IMR-90 (cell line): ENCODE results near the gene ADTRP.

ENCODE experiments used
- BHLHE40 ChIP-seq: fragments of 150-350 bp; IDR thresholded peaks from 2 replicates; pipeline ENCODE4 v1.6.1; 2016; ENCODE audit warnings: mild to moderate bottlenecking, low read depth, low read length
- CEBPB ChIP-seq: IDR thresholded peaks from 2 replicates; pipeline ENCODE4 v1.6.1; 2012; ENCODE audit warnings: low read depth, low read length, improper control_type of control experiment
- CHD1 ChIP-seq: IDR thresholded peaks from 2 replicates; pipeline ENCODE4 v1.6.1; 2012; ENCODE audit warnings: low read depth, low read length, improper control_type of control experiment
- FOS ChIP-seq: fragments of 150-350 bp; IDR thresholded peaks from 2 replicates; pipeline ENCODE4 v1.6.1; 2016; ENCODE audit warnings: low read depth, low read length
- MAFK ChIP-seq: IDR thresholded peaks from 2 replicates; pipeline ENCODE4 v1.6.1; 2012; ENCODE audit warnings: low read depth, low read length, improper control_type of control experiment
- MAZ ChIP-seq: IDR thresholded peaks from 2 replicates; pipeline ENCODE4 v1.6.1; 2012; ENCODE audit warnings: low read depth, mild to moderate bottlenecking, low read length, improper control_type of control experiment, moderate library complexity, borderline replicate concordance
- MXI1 ChIP-seq: IDR thresholded peaks from 2 replicates; pipeline ENCODE4 v1.6.1; 2012; ENCODE audit warnings: low read depth, mild to moderate bottlenecking, low read length, moderate library complexity, borderline replicate concordance
- POLR2A ChIP-seq: IDR thresholded peaks from 2 replicates; pipeline ENCODE4 v1.6.1; 2012; ENCODE audit warnings: mild to moderate bottlenecking, low read depth, low read length
- RAD21 ChIP-seq: IDR thresholded peaks from 2 replicates; pipeline ENCODE4 v1.6.1; 2012; ENCODE audit warnings: low read length, improper control_type of control experiment
- RCOR1 ChIP-seq: IDR thresholded peaks from 2 replicates; pipeline ENCODE4 v1.6.1; 2012; ENCODE audit warnings: mild to moderate bottlenecking, low read length, improper control_type of control experiment; ENCODE audit not compliant: insufficient replicate concordance
- SMC3 ChIP-seq: fragments of 150-350 bp; IDR thresholded peaks from 2 replicates; pipeline ENCODE4 v1.6.1; 2016; ENCODE audit warnings: low read depth, mild to moderate bottlenecking, antibody characterized with exemption, low read length, moderate library complexity
- TF ChIP-seq, protein P1 (sequence below): conservative IDR thresholded peaks from 2 replicates; pipeline ENCODE4 v1.5.1; 2012; ENCODE audit warnings: mild to moderate bottlenecking, low read depth, low read length, improper control_type of control experiment
- TF ChIP-seq, protein P2 (sequence below): fragments of 150-350 bp; IDR thresholded peaks from 2 replicates; pipeline ENCODE4 v1.6.1; 2017; ENCODE audit warnings: mild to moderate bottlenecking, antibody characterized with exemption, low read length, low read depth

GRCh38 chr6:11824986-11825385 is 46.4 kb upstream of the ADTRP start:
- TF ChIP-seq, protein P1, sequence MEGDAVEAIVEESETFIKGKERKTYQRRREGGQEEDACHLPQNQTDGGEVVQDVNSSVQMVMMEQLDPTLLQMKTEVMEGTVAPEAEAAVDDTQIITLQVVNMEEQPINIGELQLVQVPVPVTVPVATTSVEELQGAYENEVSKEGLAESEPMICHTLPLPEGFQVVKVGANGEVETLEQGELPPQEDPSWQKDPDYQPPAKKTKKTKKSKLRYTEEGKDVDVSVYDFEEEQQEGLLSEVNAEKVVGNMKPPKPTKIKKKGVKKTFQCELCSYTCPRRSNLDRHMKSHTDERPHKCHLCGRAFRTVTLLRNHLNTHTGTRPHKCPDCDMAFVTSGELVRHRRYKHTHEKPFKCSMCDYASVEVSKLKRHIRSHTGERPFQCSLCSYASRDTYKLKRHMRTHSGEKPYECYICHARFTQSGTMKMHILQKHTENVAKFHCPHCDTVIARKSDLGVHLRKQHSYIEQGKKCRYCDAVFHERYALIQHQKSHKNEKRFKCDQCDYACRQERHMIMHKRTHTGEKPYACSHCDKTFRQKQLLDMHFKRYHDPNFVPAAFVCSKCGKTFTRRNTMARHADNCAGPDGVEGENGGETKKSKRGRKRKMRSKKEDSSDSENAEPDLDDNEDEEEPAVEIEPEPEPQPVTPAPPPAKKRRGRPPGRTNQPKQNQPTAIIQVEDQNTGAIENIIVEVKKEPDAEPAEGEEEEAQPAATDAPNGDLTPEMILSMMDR = no peak
- TF ChIP-seq POLR2A = no peak
- no peak for TF ChIP-seq RCOR1
- TF ChIP-seq MAFK = no peak
- TF ChIP-seq, protein P2, sequence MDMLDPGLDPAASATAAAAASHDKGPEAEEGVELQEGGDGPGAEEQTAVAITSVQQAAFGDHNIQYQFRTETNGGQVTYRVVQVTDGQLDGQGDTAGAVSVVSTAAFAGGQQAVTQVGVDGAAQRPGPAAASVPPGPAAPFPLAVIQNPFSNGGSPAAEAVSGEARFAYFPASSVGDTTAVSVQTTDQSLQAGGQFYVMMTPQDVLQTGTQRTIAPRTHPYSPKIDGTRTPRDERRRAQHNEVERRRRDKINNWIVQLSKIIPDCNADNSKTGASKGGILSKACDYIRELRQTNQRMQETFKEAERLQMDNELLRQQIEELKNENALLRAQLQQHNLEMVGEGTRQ = no peak
- TF ChIP-seq MXI1 = no peak
- TF ChIP-seq CEBPB = peak; percentile 66
- TF ChIP-seq SMC3 = no peak
- TF ChIP-seq CHD1 = no peak
- no peak for TF ChIP-seq RAD21
- 0 out of 2 replicates have a peak, but pooled peaks have one; percentile 27 for TF ChIP-seq FOS
- no peak for TF ChIP-seq BHLHE40
- no peak for TF ChIP-seq MAZ
